CMK (cell line): Measurements from ENCODE around the gene MACROD2.
"Not testable (repeated sequence)": the region's sequence is repeated elsewhere in the genome, so short reads cannot be mapped to it uniquely, and the experiment has no call there.

Experiments
- DNase-seq: peaks from one replicate; pipeline ENCODE4 v3.0.0-alpha.2; 2010; ENCODE audit warnings: low read depth

MACROD2 gene

GRCh38 chr20:15178581-15178980, 1183.3 kb downstream of the MACROD2 start:
- no peak for DNase-seq

DNA sequence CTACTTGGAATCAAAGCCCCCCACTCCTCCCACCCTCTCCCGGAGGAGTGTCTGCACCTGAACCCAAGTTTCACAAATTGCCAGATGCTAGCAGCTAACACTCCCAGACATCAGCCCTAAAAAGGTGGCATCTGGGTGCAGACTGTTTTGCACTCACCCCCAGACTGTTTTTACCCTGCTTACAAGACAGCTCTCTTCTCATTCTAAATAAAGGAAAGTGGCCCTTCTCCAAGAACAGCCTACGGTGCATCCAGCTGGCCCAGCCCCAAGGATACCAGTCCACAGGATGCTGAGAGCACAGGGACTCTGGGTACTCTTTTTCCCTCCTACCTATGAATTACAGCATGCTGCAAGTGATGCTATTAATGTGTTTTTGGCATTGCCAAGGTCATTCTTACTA, 1184.1 kb downstream of the MACROD2 start:
- no peak for DNase-seq

DNA sequence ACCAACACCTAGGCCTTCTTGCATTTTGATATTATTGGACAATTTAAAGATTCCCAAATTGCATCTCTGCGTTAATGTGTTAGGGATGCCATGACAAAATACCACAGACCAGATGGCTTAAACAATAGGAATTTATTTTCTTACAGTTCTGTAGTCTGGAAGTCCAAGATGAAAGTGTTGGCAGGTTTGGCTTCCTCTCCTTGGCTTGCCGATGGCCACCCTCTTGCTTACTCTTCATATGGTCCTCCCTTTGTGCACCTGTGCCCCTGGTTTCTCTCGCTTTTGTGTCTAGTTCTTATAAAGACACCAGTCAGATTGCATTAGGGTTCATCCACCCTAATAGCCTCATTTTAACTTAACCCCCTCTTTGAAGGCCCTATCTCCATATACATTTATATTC, 1184.5 kb downstream of the MACROD2 start:
- no peak for DNase-seq

DNA sequence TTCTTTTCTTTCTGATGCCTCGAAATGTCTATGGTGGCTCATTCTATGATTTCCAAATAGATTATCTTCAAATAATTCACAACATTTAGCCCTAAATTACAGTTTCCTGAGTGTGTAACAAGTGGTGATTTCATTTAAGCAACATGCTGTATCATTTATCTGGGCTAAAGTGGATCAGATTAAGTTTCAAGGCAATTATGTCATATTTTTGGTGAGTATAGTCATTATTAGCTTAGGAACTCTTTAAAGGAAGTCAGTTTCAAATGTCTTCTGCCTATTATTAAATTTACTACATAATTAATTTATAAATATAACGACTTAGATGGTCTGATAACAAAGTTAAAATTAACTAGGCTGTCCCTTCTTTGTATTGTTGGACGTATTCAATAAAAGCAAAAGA, 1190.0 kb downstream of the MACROD2 start:
- DNase-seq, result no peak

GRCh38 chr20:15185913-15186312, 1190.6 kb downstream of the MACROD2 start:
- no peak for DNase-seq

DNA sequence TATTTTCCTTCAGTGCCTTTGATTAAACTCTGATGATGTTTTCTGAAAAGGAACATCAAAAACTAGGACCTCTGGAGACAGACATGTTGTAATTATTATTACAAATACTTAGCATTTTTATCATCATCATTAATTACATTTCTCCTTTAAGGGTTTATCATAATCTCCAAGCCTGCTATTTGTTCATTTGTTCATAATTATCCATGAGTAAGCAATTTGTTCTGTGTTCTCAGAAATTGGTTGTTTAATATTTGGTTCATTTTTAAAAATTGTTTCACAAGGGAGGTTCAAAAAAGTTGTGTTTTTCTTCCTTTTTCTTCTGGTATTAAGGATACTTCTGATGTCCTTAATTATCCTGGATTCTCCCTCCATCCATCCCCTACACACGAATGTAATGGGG, 1192.3 kb downstream of the MACROD2 start:
- no peak for DNase-seq

DNA sequence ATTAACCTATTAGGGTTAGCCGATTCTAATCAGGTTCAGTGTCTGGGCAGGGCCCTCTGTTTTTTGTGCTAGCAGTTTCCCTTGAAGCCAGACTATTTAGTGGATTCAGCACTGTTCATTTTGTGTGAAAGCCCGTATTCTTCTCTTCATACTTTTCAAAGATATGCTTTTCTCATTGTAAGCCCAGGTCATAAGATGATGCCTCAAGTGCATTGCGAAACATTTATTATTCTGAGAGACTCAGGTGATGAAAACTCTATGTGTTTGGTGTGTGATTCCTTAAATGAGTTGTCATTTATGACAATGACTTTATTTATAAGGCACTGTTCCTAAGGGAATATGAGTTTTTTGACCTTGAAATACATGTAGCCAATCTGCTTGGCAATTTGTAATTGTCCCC, 1193.1 kb downstream of the MACROD2 start:
- no peak for DNase-seq

DNA sequence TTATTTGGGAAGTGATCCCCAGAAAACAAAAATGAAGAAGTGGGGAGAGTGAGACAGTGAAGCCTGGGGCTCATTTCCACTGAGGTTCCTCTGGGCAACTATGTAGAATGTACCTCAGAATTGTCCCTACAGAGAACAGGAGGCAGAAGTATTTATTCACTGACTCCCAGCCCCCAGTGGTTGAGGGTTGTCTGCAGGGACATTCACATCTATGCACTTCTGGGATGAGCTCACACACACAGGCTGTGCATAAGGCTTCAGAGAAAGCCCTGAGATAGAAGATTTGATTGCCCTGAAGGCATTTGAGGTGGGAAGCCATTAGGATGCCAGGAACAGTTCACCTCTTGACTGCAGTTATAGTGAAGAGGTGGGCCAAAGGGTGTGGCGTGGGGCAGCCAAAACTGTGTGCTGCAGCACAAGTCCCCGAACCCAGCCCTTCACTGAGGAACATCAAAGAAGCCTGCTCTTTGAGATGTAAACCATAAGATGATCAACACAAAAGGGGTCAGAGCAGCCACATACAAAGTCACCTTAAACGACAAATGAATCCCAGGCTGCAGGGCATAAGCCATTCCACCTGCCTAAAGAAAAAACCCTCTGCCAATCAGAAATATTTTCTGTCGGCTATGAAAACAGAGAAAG, 1195.9 kb downstream of the MACROD2 start:
- no peak for DNase-seq

GRCh38 chr20:15195378-15195777, 1200.1 kb downstream of the MACROD2 start:
- no peak for DNase-seq

- no peak for DNase-seq
These were observed 1201.4 kb downstream of the MACROD2 start for GRCh38 chr20:15196547-15197255.

DNA sequence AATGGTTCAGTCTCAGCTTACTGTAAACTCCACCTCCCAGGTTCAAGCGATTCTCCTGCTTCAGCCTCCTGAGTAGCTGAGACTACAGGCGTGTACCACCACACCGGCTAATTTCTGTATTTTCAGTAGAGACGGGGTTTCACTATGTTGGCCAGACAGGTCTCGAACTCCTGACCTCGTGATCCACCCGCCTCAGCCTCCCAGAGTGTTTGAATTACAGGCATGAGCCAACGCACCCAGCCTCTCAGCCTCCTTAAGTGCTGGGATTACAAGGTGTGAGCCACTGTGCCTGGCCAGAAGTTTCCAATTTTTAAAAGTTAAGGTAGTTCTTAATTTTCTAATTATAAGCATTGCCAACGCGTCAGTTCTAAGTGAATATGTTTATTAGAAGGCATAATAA, 1202.7 kb downstream of the MACROD2 start:
- not testable (repeated sequence) for DNase-seq

DNA sequence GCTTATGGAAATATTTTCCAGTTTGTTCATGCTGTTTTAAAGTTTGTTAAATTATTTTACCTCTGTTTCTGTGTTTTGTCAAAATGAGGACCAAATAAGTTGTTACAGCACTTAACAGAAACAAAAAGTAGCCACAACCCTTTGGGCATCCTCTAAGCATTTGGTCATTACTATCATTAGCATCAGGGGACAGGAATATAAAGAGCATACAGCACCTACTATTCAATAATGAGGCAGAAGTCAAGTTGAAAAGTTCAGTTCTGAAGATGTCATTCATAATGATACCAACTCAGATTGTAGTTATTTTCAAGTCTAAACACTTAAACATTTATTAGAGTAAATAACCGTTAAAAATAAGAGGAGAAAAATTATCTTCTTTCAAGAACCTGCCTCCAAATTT, 1204.4 kb downstream of the MACROD2 start:
- no peak for DNase-seq

- no peak for DNase-seq
These were observed 1204.8 kb downstream of the MACROD2 start for GRCh38 chr20:15200147-15200565.

- DNase-seq, result no peak
These were observed 1206.3 kb downstream of the MACROD2 start for GRCh38 chr20:15201602-15202001.

DNA sequence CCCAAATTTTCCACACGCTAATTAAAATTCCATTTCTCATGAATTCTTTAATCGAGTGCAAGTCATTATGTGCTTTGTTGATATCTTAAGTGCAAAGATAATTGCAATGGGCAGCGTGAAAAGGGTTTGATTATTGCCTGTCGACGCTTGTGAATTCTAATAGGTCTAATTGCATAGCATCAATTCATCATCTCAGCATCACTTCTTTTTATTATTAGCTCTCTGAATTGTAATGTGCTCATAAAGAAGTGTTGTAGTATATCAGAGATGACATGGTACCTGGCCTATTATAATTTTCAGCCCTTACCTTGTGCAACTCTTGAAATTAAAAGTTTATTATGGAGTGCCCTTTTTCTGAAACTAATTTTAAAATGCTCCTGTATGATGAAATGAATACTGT, 1208.9 kb downstream of the MACROD2 start:
- DNase-seq, result no peak

GRCh38 chr20:15205028-15205427, 1209.7 kb downstream of the MACROD2 start:
- no peak for DNase-seq

GRCh38 chr20:15205719-15206118, 1210.4 kb downstream of the MACROD2 start:
- no peak for DNase-seq

GRCh38 chr20:15209537-15209936, 1214.2 kb downstream of the MACROD2 start:
- DNase-seq, result no peak

DNA sequence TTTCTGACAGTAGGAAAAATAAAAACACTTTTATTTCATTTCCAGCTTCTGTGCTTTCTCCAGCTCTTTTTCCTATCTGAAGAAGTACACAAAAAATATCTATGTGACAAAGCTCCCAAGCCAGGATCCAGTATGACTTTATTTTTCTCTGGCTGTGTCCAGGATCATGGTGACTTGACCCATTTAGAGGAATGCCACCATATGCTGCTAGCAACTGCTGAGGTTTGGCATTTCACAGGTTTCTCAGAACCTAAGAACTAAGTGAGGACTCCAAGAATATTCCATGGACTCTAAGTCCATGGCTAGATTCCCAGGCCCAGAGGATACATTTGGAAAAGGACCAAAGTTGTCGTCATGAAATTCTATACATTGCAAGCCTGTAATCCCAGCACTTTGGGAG, 1218.7 kb downstream of the MACROD2 start:
- DNase-seq, result no peak

GRCh38 chr20:15220009-15220656, 1224.8 kb downstream of the MACROD2 start:
- no peak for DNase-seq

- no peak for DNase-seq
These were observed 1225.7 kb downstream of the MACROD2 start for GRCh38 chr20:15220778-15221565.

GRCh38 chr20:15222502-15223330, 1227.4 kb downstream of the MACROD2 start:
- no peak for DNase-seq
